Left kidney (tissue), 2 donors: ENCODE data around the gene FZD8. TPM values are rescaled to one million over a fixed set of nuclear protein-coding genes. Genes with fewer than 3 reads are reported as not detected.

Experiments
- DNase-seq: peaks from one replicate; pipeline ENCODE4 v3.0.0-alpha.2; 2013
- polyA plus RNA-seq: library from polyadenylated mRNA; unstranded; fragments of 120-200 nt; gene quantifications from one replicate; pipeline ENCODE4 v1.2.1, GENCODE V29; 2013; ENCODE audit not compliant: insufficient read length

Gene FZD8
- polyA plus RNA-seq, 1 donor: 10.5 TPM

DNA sequence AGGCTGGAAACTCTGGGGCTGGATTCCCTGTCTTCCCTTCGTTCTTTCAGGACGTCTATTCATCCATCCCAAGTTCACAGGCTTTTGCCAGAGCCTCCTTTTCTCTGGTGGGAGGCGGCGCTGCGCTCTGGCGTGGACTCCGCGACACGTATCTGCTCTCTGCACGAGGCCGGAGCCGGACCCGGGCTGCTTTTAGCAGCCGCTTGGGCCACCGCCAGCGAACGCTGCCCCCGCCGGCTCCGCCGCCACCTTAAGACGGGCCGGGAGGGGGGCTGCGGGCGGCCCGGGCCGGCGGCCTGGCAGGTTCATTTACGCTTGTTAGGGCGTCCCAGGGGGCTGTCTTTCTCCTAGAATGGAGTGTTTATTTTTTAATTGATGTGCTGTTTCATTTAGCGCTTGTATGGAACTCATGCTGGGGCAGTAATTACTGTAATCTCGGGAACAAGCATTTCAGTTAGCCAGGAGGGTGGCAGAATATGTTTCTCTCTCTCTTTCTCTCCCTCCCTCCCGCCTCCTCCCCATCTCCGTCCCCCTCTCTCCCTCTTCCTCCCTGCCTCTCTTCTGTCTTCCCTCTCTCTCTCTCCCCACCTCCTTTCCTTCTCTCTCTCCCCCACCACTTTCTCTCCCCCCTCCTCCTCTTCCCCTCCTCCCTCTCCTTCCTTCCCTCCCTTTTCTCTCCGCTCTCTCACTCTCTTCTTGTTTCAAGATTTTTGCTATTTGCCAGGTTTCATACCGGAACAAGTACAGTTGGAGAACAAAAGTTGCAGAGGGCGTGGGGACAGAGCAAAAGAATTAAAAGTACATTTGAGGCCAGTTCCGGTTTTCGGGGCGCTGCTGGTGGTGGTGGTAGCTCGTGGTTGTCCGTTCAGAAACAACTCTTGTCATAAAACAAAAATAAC, 1.3 kb upstream of the FZD8 start:
- DNase-seq: no peak

DNA sequence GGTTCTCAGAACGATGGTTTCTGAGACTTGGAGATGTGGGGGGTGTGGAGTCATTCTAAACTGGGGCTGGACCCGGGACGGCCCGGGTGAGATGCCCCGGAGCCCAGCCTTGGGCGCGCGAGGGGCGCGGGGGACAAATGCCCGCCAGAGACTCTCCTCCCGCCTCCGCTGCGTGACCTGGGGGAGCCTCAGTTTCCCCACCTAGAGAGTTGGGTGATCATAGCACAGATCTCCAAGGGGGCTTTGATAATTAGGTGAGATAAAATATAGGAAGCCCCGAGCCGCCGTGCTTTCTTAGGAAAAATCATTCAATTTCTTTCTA, 658 bp upstream of the FZD8 start:
- no peak for DNase-seq

DNA sequence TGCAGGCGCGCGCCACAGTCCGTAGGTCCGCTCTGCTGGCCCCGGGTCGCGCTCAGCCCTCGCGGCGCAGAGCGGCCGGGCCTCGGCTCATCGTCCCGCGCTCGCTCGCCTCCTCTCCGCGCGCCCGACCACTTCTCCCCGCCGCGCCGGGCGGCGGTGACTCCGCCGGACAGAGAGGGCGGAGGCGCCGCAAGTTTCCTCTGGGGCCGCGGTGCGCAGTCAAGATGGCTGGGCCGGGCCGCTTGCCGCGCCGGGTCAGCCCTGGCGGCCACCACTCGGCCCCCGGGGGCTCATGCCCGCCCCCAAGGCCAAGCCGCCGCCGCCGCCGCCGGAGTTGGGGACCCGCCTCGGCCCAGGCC, 441 bp downstream of the FZD8 start:
- DNase-seq: no peak

DNA sequence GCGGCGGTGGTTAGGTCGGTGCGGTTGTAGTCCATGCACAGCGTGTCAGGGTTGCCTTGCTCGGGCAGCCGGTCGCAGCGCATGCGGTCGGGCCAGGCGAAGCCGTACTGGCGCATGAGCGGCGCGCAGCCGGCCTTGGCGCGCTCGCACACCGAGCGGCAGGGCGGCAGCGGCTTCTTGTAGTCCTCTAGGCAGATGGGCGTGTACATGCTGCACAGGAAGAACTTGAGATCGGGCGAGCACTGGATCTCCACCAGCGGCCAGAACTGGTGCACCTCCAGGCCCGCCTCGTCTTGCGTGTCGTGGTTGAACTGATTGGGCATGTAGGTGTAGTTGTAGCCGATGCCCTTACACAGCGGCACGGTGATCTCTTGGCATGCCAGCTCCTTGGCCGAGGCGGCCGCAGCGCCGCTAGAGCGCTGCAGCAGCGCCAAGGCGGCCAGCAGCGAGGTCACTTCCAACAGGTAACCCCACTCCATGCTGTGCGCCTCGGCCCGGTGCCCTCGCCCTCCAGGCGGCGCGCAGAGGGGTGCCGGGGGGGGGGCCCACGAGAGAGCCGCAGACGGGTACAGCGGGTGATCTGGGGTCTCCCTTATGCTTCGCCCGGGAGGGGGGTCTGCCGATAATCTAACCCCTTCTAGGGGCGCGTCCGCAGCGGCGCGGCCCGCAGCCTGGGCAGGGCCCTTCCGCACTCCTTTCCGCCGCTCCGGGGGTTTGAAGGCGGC, 983 bp downstream of the FZD8 start:
- no peak for DNase-seq

DNA sequence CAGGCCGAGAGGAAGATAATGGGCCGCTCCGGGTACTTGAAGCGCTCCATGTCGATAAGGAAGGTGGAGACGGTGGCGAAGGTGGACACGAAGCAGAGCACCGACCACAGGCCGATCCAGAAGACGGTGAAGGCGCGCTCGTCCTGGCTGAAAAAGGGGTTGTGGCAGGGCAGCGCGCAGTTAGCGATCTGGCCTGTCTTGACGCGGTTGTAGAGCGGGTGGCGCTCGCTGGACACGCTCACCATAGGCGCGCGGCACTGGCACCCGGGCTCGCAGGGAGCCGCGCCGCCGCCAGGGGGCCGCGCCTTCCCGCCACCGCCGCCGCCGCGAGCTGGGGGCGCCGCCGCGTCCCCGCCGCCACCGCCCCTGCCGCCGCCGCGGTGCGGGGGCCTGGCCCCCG, 1.6 kb downstream of the FZD8 start:
- DNase-seq: no peak

DNA sequence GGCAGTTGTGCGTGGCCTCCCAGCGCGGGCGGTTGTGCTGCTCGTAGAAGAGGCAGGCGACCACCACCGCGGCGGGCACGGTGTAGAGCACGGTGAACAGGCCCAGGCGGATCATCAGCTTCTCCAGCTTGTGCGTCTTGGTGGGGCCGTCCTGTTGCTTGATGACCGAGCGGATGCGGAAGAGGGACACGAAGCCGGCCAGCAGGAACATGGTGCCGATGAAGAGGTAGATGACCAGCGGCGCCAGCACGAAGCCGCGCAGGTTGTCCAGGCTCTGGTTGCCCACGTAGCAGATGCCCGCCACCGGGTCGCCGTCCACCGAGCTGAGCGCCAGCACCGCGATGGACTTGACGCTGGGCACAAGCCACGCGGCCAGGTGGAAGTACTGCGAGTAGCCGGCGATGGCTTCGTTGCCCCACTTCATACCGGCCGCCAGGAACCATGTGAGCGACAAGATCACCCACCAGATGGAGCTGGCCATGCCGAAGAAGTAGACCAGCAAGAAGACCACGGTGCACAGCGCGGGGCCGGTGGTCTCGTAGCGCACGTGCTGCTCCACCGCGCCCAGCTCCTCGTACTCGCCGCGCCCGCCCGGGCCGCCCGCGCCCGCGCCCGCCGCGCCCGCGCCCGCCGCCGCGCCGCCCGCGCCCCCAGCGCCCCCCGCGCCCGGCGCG, 2.2 kb downstream of the FZD8 start:
- DNase-seq: no peak

DNA sequence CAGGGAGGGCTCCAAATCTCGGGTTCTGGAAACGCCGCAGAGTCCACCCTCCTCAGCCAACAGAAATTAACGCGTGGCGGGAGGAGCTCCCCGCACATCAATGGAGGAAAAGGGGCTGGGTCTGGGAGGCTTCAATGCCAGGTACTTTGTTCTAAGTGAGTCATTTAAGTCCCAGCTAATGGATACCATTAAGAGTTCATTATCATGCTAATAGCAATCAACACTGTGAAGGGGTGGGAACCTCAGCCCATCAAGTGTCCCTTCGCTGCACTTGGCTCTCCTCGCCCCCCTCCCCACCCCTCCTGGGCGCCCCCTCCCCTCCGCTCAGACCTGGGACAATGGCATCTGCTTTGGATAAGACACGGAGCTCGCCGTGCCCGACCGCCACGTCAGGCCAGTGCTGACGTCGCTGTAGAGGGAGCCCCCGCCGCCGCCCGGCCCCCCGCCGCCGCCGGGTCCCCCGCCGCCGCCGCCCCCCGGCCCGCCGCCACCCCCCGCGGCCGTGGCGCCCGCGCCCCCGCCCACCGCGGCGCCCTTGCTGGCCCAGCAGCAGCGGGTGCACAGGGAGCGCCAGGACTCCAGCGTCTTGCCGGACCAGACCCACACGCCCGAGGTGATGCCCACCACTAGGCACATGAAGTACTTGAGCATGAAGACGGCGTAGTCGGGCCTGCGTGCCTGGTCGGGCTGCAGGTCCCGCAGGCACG, 2.9 kb downstream of the FZD8 start:
- no peak for DNase-seq

DNA sequence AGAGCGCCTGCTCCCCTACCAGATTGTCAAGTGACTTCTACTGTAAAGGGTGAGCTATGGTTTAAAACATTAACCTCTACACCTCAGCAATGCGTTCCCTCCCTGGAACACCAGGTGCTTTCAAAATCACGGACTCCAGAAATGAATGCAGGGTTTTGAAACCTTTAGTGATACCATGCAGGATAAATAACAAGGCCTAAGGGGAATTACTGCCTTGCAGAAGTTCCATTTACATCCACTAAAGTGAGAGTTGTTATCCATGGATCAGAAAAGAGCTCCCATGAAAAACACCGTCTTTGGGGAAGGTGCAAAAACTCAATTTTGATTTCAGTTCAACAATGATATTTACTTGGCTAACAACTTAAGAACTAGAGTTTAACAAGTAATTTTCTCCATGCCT, 4.0 kb downstream of the FZD8 start:
- DNase-seq: no peak

DNA sequence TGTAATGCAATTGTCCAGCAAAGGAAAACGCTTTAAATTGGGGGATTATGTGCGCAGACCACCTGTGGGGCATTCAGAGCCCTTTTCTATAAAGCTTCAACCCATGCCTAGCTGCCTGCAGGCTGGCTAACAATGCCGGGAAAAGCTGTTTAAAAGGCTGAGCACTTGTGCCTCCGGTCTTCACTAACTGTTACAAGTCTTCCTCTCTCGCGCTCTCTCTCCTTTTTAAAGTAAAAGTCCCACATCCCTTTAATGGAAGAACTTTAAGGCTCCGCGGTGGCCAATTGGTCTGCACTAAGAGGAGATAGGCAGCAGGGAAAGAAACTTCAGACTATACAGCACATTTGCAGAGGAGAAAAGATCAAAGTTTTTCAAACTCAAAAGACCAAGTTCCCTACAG, 4.6 kb downstream of the FZD8 start:
- no peak for DNase-seq

DNA sequence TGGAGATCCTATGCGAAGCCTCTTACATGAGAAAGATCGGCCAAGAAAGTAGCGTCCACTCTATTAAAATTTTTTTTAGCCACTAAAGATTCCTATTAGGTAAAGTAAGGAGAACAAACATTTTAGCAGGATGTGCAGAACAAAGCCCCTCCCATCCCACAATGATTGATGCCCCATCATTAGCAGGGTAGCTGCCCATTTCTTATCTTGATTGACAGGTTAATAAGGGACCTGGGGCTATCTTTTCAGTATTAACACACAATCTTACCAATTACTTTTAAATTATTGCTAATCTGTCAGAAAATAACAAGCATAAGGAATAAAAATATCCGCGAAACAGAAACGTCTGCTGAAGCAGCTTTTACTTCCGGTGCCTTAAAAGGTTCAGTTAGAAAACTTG, 5.1 kb downstream of the FZD8 start:
- DNase-seq: no peak

DNA sequence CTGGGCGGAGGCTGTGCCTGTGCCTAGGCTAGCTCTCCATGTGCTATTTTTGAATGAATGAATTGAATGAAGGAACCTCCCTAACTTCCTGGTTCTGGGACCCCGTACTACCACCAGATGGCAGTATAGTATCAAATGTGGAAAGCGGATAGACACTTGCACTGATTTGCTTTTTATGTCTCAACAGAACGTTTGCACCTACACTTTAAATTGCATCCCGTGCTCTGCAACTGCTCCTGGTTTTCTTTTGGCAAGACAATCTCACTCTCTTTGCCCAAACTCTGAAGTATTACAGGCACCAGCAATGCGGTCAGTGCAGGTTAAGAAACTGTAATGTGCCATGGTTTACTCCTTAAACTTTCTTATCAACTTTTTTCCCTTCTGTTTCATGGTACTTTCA, 6.5 kb downstream of the FZD8 start:
- no peak for DNase-seq

DNA sequence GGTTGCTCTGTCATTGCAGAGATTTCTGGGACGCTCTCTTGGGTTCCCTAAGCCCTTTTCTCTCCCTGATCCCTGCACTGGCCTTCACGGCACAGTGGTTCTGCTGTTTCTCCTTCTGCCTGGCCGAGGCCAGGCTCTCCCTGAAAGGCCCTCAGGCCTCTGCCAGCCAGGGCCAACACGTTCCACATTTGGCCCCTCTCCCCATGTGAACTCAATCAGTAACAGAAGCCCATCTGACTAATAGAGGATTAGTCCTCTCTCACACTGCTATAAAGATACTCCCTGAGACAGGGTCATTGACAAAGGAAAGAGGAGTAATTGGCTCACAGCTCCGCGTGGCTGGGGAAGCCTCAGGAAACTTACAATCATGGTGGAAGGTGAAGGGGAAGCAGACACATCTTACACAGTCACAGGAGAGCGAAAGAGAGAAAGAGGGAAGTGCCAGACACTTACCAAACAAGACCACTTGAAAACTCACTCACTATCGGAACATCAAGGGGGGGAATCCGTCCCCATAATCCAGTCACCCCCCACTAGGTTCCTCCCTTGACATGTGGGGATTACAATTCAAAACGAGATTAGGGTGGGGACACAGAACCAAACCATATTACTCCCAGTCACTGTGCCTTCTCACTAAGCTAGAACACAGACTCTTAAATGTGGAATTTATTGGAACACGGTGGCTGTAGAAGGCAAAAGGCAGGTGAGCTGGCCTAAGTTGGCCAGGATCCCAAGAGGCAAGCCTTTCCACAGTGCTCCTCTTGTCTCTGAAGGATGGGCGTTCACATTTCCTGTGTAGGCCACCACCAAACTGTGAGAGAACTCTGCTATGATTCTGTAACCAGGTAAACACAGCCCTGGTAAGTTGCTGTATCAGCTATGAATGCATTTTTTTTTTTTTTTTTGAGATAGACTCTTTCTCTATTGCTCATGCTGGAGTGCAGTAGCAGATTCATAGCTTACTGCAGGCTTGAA, 8.8 kb downstream of the FZD8 start:
- DNase-seq: no peak

DNA sequence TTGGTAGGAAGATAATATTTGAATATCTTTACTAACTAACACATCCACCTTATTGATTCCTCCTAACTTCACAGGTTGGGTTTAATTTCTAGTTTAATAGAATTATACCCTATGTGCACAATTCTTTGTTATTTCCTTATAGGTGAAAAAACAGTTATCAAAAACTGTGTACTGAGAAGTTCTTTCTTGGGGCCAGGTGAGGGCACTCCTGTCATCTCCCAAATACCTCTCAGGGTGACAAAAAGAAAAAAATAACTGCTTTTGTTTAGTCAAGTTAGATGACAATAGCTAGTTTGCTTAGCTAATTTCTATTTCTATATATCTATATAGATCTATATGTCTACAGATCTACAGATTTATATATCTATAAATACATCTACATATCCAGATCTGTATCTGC, 10.1 kb downstream of the FZD8 start:
- no peak for DNase-seq

DNA sequence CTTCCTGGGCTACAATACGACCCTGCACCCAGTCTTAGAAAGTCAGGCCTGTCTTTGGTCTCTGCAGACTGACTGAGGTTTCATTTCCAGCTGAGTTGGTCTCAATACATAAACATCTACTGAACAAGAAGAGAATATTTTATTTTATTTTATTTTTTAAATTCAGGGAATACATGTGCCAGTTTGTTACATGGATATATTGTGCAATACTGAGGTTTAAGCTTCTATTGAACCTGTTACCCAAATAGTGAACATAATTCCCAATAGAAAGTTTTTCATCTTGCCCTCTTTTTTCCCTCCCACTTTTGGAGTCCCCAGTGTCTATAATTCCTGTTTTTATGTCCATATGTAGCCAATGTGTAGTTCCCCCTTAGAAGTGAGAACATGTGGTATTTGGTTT, 10.7 kb downstream of the FZD8 start:
- DNase-seq: no peak

DNA sequence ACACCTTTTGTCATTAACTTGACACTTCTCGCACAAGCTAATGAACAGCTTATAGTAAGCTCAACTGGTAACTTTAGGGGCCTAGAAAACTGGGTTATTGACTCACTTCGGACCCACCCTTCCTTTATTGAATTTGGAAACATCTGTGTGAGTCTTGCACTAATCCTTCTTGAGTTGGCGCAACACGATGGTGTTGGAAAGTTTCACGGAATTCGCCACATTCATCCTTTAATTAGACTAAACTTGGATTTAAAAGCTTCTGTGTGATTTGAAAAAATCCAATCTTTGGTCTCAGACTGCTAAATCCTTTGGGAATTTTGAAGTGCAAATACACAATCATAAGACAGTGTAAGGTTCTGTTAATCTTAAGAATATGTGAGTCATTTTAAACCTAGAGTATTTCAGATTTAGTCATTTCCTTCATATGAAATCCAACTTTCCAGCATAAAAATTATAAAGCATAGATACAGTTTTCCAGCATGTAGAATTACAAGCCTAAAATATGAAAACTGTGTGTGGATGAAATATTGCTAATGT, 15.1 kb downstream of the FZD8 start:
- DNase-seq: no peak

DNA sequence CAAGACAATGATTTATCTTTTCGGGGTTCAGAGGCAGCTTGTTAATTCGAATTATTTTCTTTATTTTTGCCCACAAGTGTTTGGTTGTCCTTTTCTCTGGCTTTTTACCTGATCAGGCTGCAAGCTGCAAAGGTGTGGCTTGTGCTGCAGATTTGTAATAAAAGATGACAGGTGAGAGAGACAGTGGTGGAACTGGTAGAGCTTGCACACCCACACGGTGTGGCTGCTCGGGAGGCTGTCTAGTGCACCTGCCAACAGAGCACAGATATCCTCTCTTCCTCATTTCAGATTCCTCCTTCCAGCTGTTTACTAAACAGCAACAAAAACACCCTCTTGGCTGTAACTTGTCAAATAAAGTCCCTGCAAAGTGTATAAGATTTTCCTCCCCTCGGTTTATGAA, 27.8 kb downstream of the FZD8 start:
- DNase-seq: no peak

DNA sequence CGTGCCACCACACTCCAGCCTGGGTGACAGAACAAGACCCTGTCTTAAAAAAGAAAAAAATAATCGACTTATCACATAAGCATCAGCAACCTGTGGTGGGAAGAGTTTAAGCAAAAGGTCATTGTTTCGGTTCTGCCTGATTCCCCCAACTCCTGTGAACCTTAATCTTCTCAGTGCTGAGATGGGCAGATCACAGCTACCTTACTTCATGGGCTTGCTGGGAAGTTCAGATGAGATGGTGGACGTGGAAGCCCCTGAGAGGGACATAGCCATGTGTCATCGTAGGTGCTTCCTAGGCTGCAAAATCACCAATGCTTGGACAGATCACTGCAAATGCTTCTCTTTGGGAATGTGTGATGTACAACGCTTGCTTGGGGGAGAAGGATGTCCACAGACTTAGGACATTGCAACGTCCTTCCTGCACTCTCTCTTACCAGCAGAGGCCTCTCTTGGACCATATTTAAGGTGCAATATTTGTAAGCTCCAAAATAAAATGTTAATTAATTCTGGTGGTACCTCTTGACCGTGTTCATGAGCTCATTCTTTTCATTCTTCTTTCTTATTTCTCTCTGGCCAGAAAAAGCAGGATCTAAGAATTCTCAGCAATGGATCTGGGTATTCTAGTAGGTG, 28.4 kb downstream of the FZD8 start:
- no peak for DNase-seq

DNA sequence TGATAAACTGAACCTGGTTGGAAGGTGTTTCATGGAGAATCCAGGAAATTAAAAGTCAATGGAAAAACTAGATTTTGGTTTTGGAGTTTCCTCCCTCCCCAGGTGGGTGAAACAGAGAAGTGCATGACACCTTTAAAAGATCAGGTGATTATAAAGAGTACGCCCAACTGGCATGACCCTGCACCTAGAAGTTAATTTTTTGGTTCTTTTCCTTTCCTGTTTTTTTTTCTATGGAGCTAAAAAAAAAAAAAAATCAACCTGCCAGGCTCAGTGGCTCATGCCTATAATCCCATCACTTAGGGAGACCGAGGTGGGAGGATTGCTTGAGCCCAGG, 29.0 kb downstream of the FZD8 start:
- no peak for DNase-seq

DNA sequence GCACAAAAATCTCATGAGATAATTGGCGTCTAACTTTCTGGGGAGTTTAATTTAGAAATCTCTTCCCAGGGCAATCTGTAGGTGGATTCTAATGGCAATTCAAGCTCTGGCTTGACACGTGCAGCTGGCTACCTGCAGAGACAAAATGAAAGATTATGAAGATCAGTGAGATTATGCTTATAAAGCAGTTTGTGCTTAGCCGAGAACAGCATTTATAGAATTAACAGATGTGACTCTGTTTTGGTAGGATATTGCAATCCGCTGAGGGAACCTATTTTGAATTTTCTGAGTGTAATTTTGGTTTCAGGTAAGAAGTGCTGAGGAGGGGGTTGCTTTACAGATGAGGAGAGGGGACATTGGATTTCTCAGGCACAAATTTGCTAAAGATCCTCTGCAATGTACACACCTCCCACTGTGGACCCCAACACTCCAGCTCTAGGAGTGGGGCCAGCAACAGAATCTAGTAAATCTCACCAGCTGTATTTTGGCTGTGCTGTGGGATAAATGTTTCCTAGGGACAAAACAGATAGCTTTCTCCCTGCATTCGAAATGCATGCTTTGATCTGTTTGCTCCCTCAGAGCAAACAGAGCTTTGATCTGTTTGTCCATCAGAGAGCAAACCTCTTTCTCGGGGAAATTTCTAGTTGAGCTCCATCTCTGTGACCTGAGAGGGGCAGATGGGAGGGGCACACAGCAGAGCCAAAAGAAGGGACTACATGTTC, 29.6 kb downstream of the FZD8 start:
- no peak for DNase-seq

DNA sequence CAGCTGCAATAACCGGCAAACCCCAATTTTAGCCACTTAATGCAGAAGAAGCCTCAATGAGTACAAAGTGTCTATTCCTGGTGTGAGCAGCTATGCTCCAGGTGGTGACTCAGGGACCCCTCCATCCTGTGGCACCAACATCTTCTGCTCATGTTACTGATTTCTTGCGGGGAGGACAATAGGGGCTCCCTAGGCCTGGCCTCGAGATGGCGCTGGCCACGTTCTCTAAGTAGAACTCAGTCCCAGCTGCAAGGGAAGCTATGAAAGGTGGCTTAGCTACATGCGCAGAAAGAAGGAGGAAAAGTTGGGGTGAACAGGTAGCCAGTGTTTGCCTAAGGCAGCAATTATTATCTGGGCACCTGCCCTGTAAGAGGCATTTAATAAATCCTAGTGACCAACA, 30.3 kb downstream of the FZD8 start:
- DNase-seq: no peak
